H9 (cell line): Measurements from ENCODE around the gene KCNA4. TPM values are rescaled to one million over a fixed set of nuclear protein-coding genes. Genes with fewer than 3 reads are reported as not detected.
A peak's percentile ranks its signal among the peaks of the same experiment; 100 is the strongest.

Source experiments
- DNase-seq: peaks from one replicate; pipeline ENCODE4 v3.0.0-alpha.2; 2017
- H2AFZ ChIP-seq: one replicate; pipeline ENCODE4 v1.6.1; 2013; ENCODE audit warnings: mild to moderate bottlenecking, low read length, control low read depth, moderate library complexity
- H2AK5ac ChIP-seq: 2 replicates; pipeline ENCODE4 v1.6.1; 2013; ENCODE audit warnings: low read length, control low read depth, mixed read lengths; ENCODE audit not compliant: insufficient read length
- H2BK120ac ChIP-seq: one replicate; pipeline ENCODE4 v1.6.1; 2013; ENCODE audit warnings: low read depth, mild to moderate bottlenecking, low read length, control low read depth, inconsistent platforms; ENCODE audit not compliant: poor library complexity, severe bottlenecking
- H2BK12ac ChIP-seq: 2 replicates; pipeline ENCODE4 v1.6.1; 2013; ENCODE audit warnings: low read length, control low read depth, mixed read lengths, low read depth; ENCODE audit not compliant: insufficient read length
- H2BK15ac ChIP-seq: 2 replicates; pipeline ENCODE4 v1.6.1; 2013; ENCODE audit warnings: low read depth, low read length, control low read depth
- H2BK20ac ChIP-seq: one replicate; pipeline ENCODE4 v1.6.1; 2013; ENCODE audit warnings: low read depth, mild to moderate bottlenecking, low read length, control low read depth, inconsistent platforms; ENCODE audit not compliant: poor library complexity, severe bottlenecking
- H2BK5ac ChIP-seq: 2 replicates; pipeline ENCODE4 v1.6.1; 2013; ENCODE audit warnings: low read length, control low read depth, mixed read lengths; ENCODE audit not compliant: insufficient read length
- H3K14ac ChIP-seq: 2 replicates; pipeline ENCODE4 v1.6.1; 2013; ENCODE audit warnings: low read length, control low read depth; ENCODE audit not compliant: insufficient read depth
- H3K18ac ChIP-seq: 2 replicates; pipeline ENCODE4 v1.6.1; 2013; ENCODE audit warnings: low read depth, mild to moderate bottlenecking, mixed read lengths, low read length, control low read depth; ENCODE audit not compliant: insufficient read length
- H3K23ac ChIP-seq: 2 replicates; pipeline ENCODE4 v1.6.1; 2013; ENCODE audit warnings: low read length, control low read depth, mixed read lengths, low read depth; ENCODE audit not compliant: insufficient read length
- H3K23me2 ChIP-seq: 2 replicates; pipeline ENCODE4 v1.6.1; 2013; ENCODE audit warnings: low read depth, mild to moderate bottlenecking, mixed read lengths, low read length, control low read depth; ENCODE audit not compliant: insufficient read length, poor library complexity, severe bottlenecking
- H3K27ac ChIP-seq: 2 replicates; pipeline ENCODE4 v1.5.1; 2013; ENCODE audit warnings: low read length, control low read depth, mixed read lengths, low read depth; ENCODE audit not compliant: insufficient read length
- H3K27me3 ChIP-seq: 2 replicates; pipeline ENCODE4 v1.6.1; 2013; ENCODE audit warnings: low read length, control low read depth, inconsistent platforms; ENCODE audit not compliant: insufficient read depth
- H3K4ac ChIP-seq: 2 replicates; pipeline ENCODE4 v1.6.1; 2013; ENCODE audit warnings: low read depth, mild to moderate bottlenecking, control low read depth, inconsistent platforms, low read length, moderate library complexity
- H3K4me1 ChIP-seq: 2 replicates; pipeline ENCODE4 v1.6.1; 2013; ENCODE audit warnings: low read length, control low read depth, inconsistent platforms; ENCODE audit not compliant: insufficient read depth
- H3K4me2 ChIP-seq: 2 replicates; pipeline ENCODE4 v1.6.1; 2013; ENCODE audit warnings: low read length, control low read depth, mixed read lengths; ENCODE audit not compliant: insufficient read length, insufficient read depth
- H3K56ac ChIP-seq: 2 replicates; pipeline ENCODE4 v1.6.1; 2013; ENCODE audit warnings: low read depth, mild to moderate bottlenecking, mixed read lengths, low read length, control low read depth; ENCODE audit not compliant: insufficient read length
- H3K79me1 ChIP-seq: 2 replicates; pipeline ENCODE4 v1.6.1; 2013; ENCODE audit warnings: low read depth, mild to moderate bottlenecking, moderate library complexity, low read length, control low read depth, inconsistent platforms; ENCODE audit not compliant: insufficient read depth, poor library complexity, severe bottlenecking
- H3K79me2 ChIP-seq: 2 replicates; pipeline ENCODE4 v1.6.1; 2013; ENCODE audit warnings: low read length, control low read depth, inconsistent platforms; ENCODE audit not compliant: insufficient read depth
- H3K9ac ChIP-seq: 2 replicates; pipeline ENCODE4 v1.6.1; 2013; ENCODE audit warnings: low read length, control low read depth, mixed read lengths; ENCODE audit not compliant: insufficient read length; ENCODE audit errors: extremely low read depth
- H3K9me3 ChIP-seq: one replicate; pipeline ENCODE4 v1.6.1; 2013; ENCODE audit warnings: low read depth, low read length, inconsistent platforms; ENCODE audit not compliant: control insufficient read depth
- H3T11ph ChIP-seq: one replicate; pipeline ENCODE4 v1.6.1; 2013; ENCODE audit warnings: mild to moderate bottlenecking, low read length, control low read depth, inconsistent platforms
- H4K20me1 ChIP-seq: one replicate; pipeline ENCODE4 v1.6.1; 2013; ENCODE audit not compliant: control insufficient read depth, insufficient read length, insufficient read depth
- H4K5ac ChIP-seq: 2 replicates; pipeline ENCODE4 v1.6.1; 2013; ENCODE audit warnings: low read depth, mild to moderate bottlenecking, mixed read lengths, low read length, control low read depth; ENCODE audit not compliant: insufficient read length
- H4K8ac ChIP-seq: replicated peaks from 2 replicates; pipeline ENCODE4 v1.6.1; 2013; ENCODE audit warnings: low read length, control low read depth, mixed read lengths, low read depth; ENCODE audit not compliant: insufficient read length
- H4K91ac ChIP-seq: 2 replicates; pipeline ENCODE4 v1.6.1; 2013; ENCODE audit warnings: low read depth, mild to moderate bottlenecking, moderate library complexity, mixed read lengths, low read length, control low read depth; ENCODE audit not compliant: insufficient read length
- H3K27ac Mint-ChIP-seq, 3 experiments: 2 replicates in 2 of 3; 3 replicates in 1 of 3; pipeline ENCODE4 v1.8.0; 2020 to 2021; ENCODE audit warnings: mixed read lengths in 3 of 3, mild to moderate bottlenecking in 1 of 3, moderate library complexity in 1 of 3
- H3K27me3 Mint-ChIP-seq: 2 replicates; pipeline ENCODE4 v1.8.0; 2021; ENCODE audit warnings: low read depth, mild to moderate bottlenecking, moderate library complexity, mixed read lengths
- H3K36me3 Mint-ChIP-seq, 3 experiments: 2 replicates in 2 of 3; 3 replicates in 1 of 3; pipeline ENCODE4 v1.8.0; 2020 to 2021; ENCODE audit warnings: low read depth in 3 of 3, mixed read lengths in 3 of 3; ENCODE audit not compliant: insufficient read depth in 1 of 3
- H3K4me1 Mint-ChIP-seq, 2 experiments: 2 replicates each; pipeline ENCODE4 v1.8.0; 2020; ENCODE audit warnings: mixed read lengths in 2 of 2
- H3K4me3 Mint-ChIP-seq, 2 experiments: 2 replicates in 1 of 2; 3 replicates in 1 of 2; pipeline ENCODE4 v1.8.0; 2020 to 2021; ENCODE audit warnings: mild to moderate bottlenecking in 2 of 2, mixed read lengths in 2 of 2, moderate library complexity in 1 of 2
- H3K9me3 Mint-ChIP-seq, 2 experiments: 2 replicates in 1 of 2; 3 replicates in 1 of 2; pipeline ENCODE4 v1.8.0; 2020; ENCODE audit warnings: mild to moderate bottlenecking in 2 of 2, mixed read lengths in 2 of 2, moderate library complexity in 1 of 2
- WGBS: extraction: QIAGEN DNeasy Blood & Tissue Kit; methylation state at CpG from one replicate; pipeline ENCODE4 v1.1.7; 2013; ENCODE audit warnings: missing lambda C conversion rate, low lambda C conversion rate, mixed read lengths; ENCODE audit not compliant: insufficient read length; ENCODE audit errors: extremely low coverage; 5-methylcytosine and 5-hydroxymethylcytosine counted together
- total RNA-seq: library from RNA; stranded (reverse); gene quantifications from 2 replicates; pipeline ENCODE4 v1.2.1, GENCODE V29; 2021
- TF ChIP-seq, protein P1 (sequence below): fragments of 200-600 bp; sonication (generic); conservative IDR thresholded peaks from 3 replicates; pipeline ENCODE4 v1.8.0; 2021; ENCODE audit warnings: antibody characterized with exemption, mild to moderate bottlenecking

The KCNA4 gene
- total RNA-seq, 1 experiment from 2014 or later = not detected

DNA sequence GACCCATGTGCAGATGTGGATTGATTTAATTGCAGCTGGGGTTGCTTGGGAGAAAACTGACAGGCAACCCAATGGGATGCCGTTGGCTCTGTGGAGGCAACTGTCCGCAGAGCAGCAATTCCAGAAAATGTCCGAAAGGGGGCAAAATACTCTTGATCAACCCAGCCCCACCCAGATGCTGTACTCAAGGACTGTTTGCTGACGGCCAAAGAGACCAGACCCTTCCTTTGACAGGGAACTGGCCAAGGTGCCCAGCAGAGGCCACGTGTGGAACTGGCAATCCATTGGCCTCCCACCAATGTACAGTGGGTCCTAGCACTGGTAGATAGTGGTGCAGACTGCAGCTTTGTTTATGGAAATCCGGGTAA lies 29.7 kb upstream of the KCNA4 start:
- H3K36me3 Mint-ChIP-seq = no peaks in the 10 kb centered on the region
- Histone ChIP-seq H4K20me1 (no peaks in the 10 kb centered on the region), H3K4me2 (no peak overlapping the region), H2BK15ac (no peak overlapping the region), H3K9me3 (no peaks in the 10 kb centered on the region), H3K79me2 (no peaks in the 10 kb centered on the region), H3T11ph (no peak overlapping the region), H3K14ac (no peak overlapping the region), H3K23ac (no peak overlapping the region), H3K79me1 (no peaks in the 10 kb centered on the region), H2AFZ (no peak overlapping the region), H4K8ac (no peak overlapping the region), H3K56ac (no peak overlapping the region), H4K5ac (no peak overlapping the region), H3K4me1 (no peaks in the 10 kb centered on the region), H2BK12ac (no peak overlapping the region), H4K91ac (no peak overlapping the region), H3K27me3 (no peaks in the 10 kb centered on the region), H3K9ac (no peak overlapping the region), H3K4ac (no peak overlapping the region), H3K18ac (no peak overlapping the region), H3K27ac (no peak overlapping the region), H3K23me2 (no peaks in the 10 kb centered on the region), H2AK5ac (no peak overlapping the region), H2BK120ac (no peak overlapping the region), H2BK5ac (no peak overlapping the region), H2BK20ac (no peak overlapping the region)
- H3K4me1 Mint-ChIP-seq = no peaks in the 10 kb centered on the region
- no peaks in the 10 kb centered on the region for H3K9me3 Mint-ChIP-seq
- WGBS = no CpG with 5 or more reads among the region's 6 CpGs
- H3K4me3 Mint-ChIP-seq = no peak overlapping the region
- no peak overlapping the region for H3K27ac Mint-ChIP-seq
- TF ChIP-seq, protein P1, sequence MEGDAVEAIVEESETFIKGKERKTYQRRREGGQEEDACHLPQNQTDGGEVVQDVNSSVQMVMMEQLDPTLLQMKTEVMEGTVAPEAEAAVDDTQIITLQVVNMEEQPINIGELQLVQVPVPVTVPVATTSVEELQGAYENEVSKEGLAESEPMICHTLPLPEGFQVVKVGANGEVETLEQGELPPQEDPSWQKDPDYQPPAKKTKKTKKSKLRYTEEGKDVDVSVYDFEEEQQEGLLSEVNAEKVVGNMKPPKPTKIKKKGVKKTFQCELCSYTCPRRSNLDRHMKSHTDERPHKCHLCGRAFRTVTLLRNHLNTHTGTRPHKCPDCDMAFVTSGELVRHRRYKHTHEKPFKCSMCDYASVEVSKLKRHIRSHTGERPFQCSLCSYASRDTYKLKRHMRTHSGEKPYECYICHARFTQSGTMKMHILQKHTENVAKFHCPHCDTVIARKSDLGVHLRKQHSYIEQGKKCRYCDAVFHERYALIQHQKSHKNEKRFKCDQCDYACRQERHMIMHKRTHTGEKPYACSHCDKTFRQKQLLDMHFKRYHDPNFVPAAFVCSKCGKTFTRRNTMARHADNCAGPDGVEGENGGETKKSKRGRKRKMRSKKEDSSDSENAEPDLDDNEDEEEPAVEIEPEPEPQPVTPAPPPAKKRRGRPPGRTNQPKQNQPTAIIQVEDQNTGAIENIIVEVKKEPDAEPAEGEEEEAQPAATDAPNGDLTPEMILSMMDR = peak; percentile 64
- peaks cover 61% of the 10 kb centered on the region for H3K27me3 Mint-ChIP-seq
- DNase-seq = peak; percentile 72
